Kidney (tissue), 14 donors: ENCODE measurements around the gene NT5DC3. TPM values are rescaled to one million over a fixed set of nuclear protein-coding genes. Genes with fewer than 3 reads are reported as not detected.

Source experiments
- DNase-seq, 5 donors: peaks; one replicate each; pipeline ENCODE4 v3.0.0-alpha.2; 2013 to 2020
- FAIRE-seq: peaks from 2 replicates; lab custom pipeline; 2012; peaks lifted over from hg19 to GRCh38; lab: Jason Lieb, UNC
- H3K27ac ChIP-seq, 2 donors: one replicate each; pipeline ENCODE4 v1.7.0; 2013; ENCODE audit warnings: low read depth in 2 of 2, low read length in 2 of 2, inconsistent platforms in 1 of 2
- H3K27me3 ChIP-seq: one replicate; pipeline ENCODE4 v1.7.1; 2013; ENCODE audit warnings: low read length, inconsistent platforms; ENCODE audit not compliant: control insufficient read depth, insufficient read depth
- H3K36me3 ChIP-seq, 3 donors: one replicate each; pipeline versions ENCODE4 v1.7.0 to v1.7.1; 2013; ENCODE audit warnings: low read length in 3 of 3, control low read depth in 1 of 3, inconsistent platforms in 1 of 3; ENCODE audit not compliant: insufficient read depth in 3 of 3, control insufficient read depth in 2 of 3
- H3K4me1 ChIP-seq, 3 donors: one replicate each; pipeline versions ENCODE4 v1.7.0 to v1.7.1; 2013; ENCODE audit warnings: low read length in 3 of 3, inconsistent platforms in 1 of 3, low read depth in 1 of 3; ENCODE audit not compliant: control insufficient read depth in 2 of 3, insufficient read depth in 2 of 3
- H3K4me3 ChIP-seq, 3 donors: one replicate each; pipeline versions ENCODE4 v1.7.0 to v1.8.1; 2013; ENCODE audit warnings: low read length in 3 of 3, control low read depth in 1 of 3, inconsistent platforms in 1 of 3
- H3K9ac ChIP-seq, 3 donors: one replicate each; pipeline versions ENCODE4 v1.7.0 to v1.7.1; 2013; ENCODE audit warnings: low read length in 3 of 3, control low read depth in 1 of 3, inconsistent platforms in 1 of 3
- H3K9me3 ChIP-seq, 3 donors: one replicate each; pipeline versions ENCODE4 v1.7.0 to v1.7.1; 2013; ENCODE audit warnings: low read length in 3 of 3, control low read depth in 1 of 3, inconsistent platforms in 1 of 3; ENCODE audit not compliant: control insufficient read depth in 2 of 3, insufficient read depth in 1 of 3
- CTCF ChIP-seq: IDR thresholded peaks from 3 replicates; pipeline ENCODE4 v1.5.1; 2012; ENCODE audit warnings: mild to moderate bottlenecking, moderate library complexity, borderline replicate concordance; ENCODE audit not compliant: insufficient read depth; ENCODE audit errors: extremely low read depth
- intact Hi-C: fragments of 100-400 bp; cut with DNase I; formaldehyde crosslinking; loops from one replicate; pipeline ENCODE4 v1.11.1; 2022
- polyA plus RNA-seq: library from polyadenylated mRNA; stranded (reverse); fragments of 350-450 nt; fragmentation: Illumina TruSeq; extraction: RNeasy Lipid Tissue Mini Kit (QIAGEN cat#74804); gene quantifications from one replicate; pipeline ENCODE4 v1.2.3, GENCODE V29; 2014; ENCODE audit warnings: low read depth, low replicate concordance; ENCODE audit not compliant: insufficient read depth
- total RNA-seq: library from RNA; stranded (reverse); fragmentation: NEBNext Ultra II Directional; extraction: Animal tissue kit (Norgen Biotek cat#: 25700); gene quantifications from one replicate; pipeline ENCODE4 v1.2.1, GENCODE V29; 2021
- donor health status: control.
- donor health status: control.
- donor health status: control.
- donor health status: control.
- donor health status: control.
- donor health status: DM: yes; HTN: yes; CAD: no.
- donor health status: Normal renal cell carcinoma (clear cell type).

The NT5DC3 gene
- total and polyA plus RNA-seq, 2 donors from 2014 or later, result 1.1 to 7.8 TPM

GRCh38 chr12:103780093-103780440 lies 61.0 kb downstream of the NT5DC3 start:
- DNase-seq, result no peak
- no peak for TF ChIP-seq CTCF
- Histone ChIP-seq H3K36me3 (no peaks in the 10 kb centered on the region), H3K4me3 (no peak overlapping the region), H3K9me3 (no peaks in the 10 kb centered on the region), H3K27me3 (no peaks in the 10 kb centered on the region), H3K9ac (no peak overlapping the region), H3K27ac (no peak overlapping the region), H3K4me1 (peaks cover under 1 to 14% (median 5%) of the 10 kb centered on the region in 3 donors)
- no peak for FAIRE-seq
- intact Hi-C loops, result no loop called here

- intact Hi-C loops, result no loop called here
- no peaks in the 10 kb centered on the region for H3K9me3 ChIP-seq
- FAIRE-seq (no peak), DNase-seq (no peak)
- no peak overlapping the region for H3K4me3 ChIP-seq
- H3K27me3 ChIP-seq, result no peaks in the 10 kb centered on the region
- no peaks in the 10 kb centered on the region for H3K36me3 ChIP-seq
- peaks cover 0 to 9% (median under 1%) of the 10 kb centered on the region in 3 donors for H3K4me1 ChIP-seq
- no peak for TF ChIP-seq CTCF
- no peak overlapping the region for H3K9ac ChIP-seq
- no peak overlapping the region for H3K27ac ChIP-seq
Measured at GRCh38 chr12:103779410-103780092, 61.5 kb downstream of the NT5DC3 start.

- DNase-seq (no peak), FAIRE-seq (no peak)
- Histone ChIP-seq H3K9ac (no peak overlapping the region), H3K4me1 (peaks cover 0 to 4% (median 0%) of the 10 kb centered on the region in 3 donors), H3K27me3 (no peaks in the 10 kb centered on the region), H3K9me3 (no peaks in the 10 kb centered on the region), H3K27ac (no peak overlapping the region), H3K4me3 (no peak overlapping the region), H3K36me3 (no peaks in the 10 kb centered on the region)
- intact Hi-C loops, result no loop called here
- no peak for TF ChIP-seq CTCF
Measured at GRCh38 chr12:103778781-103779180, 62.3 kb downstream of the NT5DC3 start.

- H3K9ac ChIP-seq, result no peak overlapping the region
- FAIRE-seq, result no peak
- intact Hi-C loops, result no loop called here
Measured at GRCh38 chr12:103774977-103775560, 66.0 kb downstream of the NT5DC3 start.

More at GRCh38 chr12:103774977-103775560, 66.0 kb downstream of the NT5DC3 start:
- no peak overlapping the region for H3K4me3 ChIP-seq
- DNase-seq, result no peak
- H3K9me3 ChIP-seq, result no peaks in the 10 kb centered on the region
- H3K27ac ChIP-seq, result no peak overlapping the region
- TF ChIP-seq CTCF, result no peak
- no peaks in the 10 kb centered on the region for H3K27me3 ChIP-seq
- no peaks in the 10 kb centered on the region for H3K36me3 ChIP-seq
- peaks cover 0 to 11% (median 0%) of the 10 kb centered on the region in 3 donors for H3K4me1 ChIP-seq
